IPS-20b (cell line): ENCODE data around the gene RGS19.

Experiments used
- H3K27ac ChIP-seq: one replicate; pipeline ENCODE4 v1.5.1; 2013; ENCODE audit warnings: low read length
- H3K27me3 ChIP-seq: 2 replicates; pipeline ENCODE4 v1.6.1; 2013; ENCODE audit warnings: mild to moderate bottlenecking, low read length, inconsistent platforms; ENCODE audit not compliant: insufficient read depth
- H3K36me3 ChIP-seq: 2 replicates; pipeline ENCODE4 v1.6.1; 2013; ENCODE audit warnings: low read depth, mild to moderate bottlenecking, inconsistent platforms, low read length, moderate library complexity; ENCODE audit not compliant: insufficient read depth
- H3K4me1 ChIP-seq: 2 replicates; pipeline ENCODE4 v1.6.1; 2013; ENCODE audit warnings: mild to moderate bottlenecking, control low read depth, inconsistent platforms, low read length, moderate library complexity; ENCODE audit not compliant: insufficient read depth
- H3K4me3 ChIP-seq: 2 replicates; pipeline ENCODE4 v1.5.1; 2013; ENCODE audit warnings: mild to moderate bottlenecking, low read length, inconsistent platforms
- H3K9ac ChIP-seq: 2 replicates; pipeline ENCODE4 v1.6.1; 2013; ENCODE audit warnings: low read depth, mild to moderate bottlenecking, inconsistent platforms, low read length, moderate library complexity
- H3K9me3 ChIP-seq: 2 replicates; pipeline ENCODE4 v1.6.1; 2013; ENCODE audit warnings: mild to moderate bottlenecking, low read depth, low read length, inconsistent platforms; ENCODE audit not compliant: insufficient read depth

Gene RGS19

DNA sequence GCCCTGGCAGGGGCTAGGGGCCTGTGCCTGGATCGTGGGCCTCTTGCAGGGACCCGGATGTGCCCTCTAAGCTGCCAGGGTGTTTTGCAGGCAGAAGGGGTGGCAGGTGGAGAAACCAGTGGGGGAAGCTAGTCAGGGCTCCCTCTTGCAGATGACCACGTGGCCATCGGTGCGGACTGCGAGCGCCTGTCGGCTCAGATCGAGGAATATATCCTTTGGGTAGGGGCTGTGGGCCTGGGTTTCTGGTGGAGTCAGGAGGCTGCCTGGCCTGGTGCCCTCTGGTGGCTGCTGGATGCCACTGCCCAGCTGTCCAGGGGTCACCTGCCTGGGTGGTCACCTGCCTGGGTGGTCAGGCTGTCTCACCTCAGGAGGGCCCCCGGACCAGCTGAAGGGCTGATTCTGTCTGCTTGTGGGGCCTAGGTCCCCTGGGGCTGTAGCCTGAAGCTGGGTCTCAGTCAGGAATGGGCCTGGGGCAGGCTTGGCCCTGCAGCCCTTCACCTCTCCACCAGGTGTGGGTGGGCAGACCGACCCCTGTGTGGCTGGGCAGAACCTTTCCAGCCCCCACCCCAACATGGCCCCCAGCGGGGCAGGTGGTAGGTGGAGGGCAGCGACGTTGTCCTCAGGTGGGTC is 9.6 kb downstream of the RGS19 start:
- no peaks in the 10 kb centered on the region for H3K4me1 ChIP-seq
- no peaks in the 10 kb centered on the region for H3K36me3 ChIP-seq
- H3K4me3 ChIP-seq, result no peak overlapping the region
- no peaks in the 10 kb centered on the region for H3K9me3 ChIP-seq
- H3K9ac ChIP-seq, result no peak overlapping the region
- no peak overlapping the region for H3K27ac ChIP-seq
- no peaks in the 10 kb centered on the region for H3K27me3 ChIP-seq

DNA sequence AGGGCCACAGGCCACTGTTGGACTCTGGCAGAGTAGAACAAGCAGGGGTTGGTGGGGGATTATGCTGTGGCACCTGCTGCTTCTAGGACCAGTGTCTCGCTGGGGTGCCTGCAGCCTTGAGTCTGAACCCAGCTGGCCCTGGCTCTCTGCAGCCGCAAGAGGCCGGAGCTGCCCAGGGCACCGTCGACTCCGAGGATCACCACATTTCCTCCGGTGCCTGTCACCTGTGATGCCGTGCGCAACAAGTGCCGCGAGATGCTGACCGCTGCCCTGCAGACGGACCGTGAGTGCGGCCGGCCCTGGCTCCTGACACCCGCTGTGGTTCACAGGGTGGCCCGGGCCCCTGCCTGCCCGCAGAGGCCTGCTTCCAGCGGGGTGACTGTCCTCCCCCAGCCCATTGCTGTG is 10.1 kb downstream of the RGS19 start:
- H3K27ac ChIP-seq, result no peak overlapping the region
- no peak overlapping the region for H3K4me3 ChIP-seq
- no peaks in the 10 kb centered on the region for H3K36me3 ChIP-seq
- no peaks in the 10 kb centered on the region for H3K9me3 ChIP-seq
- H3K27me3 ChIP-seq, result no peaks in the 10 kb centered on the region
- H3K9ac ChIP-seq, result no peak overlapping the region
- no peaks in the 10 kb centered on the region for H3K4me1 ChIP-seq

DNA sequence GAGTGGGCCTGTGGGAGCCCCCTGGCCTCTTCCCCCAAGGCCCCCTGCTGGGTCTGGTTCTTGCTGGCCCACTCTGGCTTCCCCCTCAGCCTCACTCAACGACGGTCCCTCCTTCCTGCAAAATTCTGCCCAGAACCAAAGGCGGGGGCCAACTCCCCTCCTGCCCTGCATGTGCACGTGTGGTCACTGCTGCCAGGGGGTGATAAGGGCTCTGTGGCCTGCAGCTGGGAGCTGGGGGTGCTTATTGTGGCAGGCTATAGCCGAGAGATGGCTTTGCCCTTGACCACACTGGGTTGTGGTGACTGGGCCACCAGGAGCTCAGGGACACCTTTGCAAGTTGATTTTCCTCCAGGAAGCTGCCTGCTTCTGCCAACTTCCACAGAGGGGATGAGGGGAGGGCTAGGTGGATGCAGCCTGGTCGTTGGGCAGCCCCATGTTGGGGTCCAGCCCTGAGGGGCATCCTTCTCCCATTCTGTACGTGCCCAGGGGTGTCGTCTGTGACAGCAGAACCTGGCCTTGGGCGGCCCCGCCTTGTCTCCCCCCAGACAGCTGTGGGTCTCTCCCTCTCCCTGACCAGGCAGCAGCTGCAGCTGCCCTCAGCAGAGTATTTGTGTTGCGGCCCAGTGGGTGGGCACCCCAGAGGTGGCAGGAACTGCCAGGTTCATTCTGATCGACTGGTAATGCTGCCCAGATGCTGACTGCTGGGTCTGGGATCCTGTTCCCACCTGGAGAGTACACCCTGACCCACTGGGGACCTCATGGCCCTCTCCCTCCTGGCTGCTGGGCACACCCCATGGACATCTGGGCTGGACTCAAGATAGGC is 10.7 kb downstream of the RGS19 start:
- Histone ChIP-seq H3K27me3 (no peaks in the 10 kb centered on the region; the same call in 1 of the 2 replicates), H3K4me1 (no peaks in the 10 kb centered on the region), H3K9ac (no peak overlapping the region), H3K4me3 (no peak overlapping the region), H3K36me3 (no peaks in the 10 kb centered on the region), H3K9me3 (no peaks in the 10 kb centered on the region), H3K27ac (no peak overlapping the region)

DNA sequence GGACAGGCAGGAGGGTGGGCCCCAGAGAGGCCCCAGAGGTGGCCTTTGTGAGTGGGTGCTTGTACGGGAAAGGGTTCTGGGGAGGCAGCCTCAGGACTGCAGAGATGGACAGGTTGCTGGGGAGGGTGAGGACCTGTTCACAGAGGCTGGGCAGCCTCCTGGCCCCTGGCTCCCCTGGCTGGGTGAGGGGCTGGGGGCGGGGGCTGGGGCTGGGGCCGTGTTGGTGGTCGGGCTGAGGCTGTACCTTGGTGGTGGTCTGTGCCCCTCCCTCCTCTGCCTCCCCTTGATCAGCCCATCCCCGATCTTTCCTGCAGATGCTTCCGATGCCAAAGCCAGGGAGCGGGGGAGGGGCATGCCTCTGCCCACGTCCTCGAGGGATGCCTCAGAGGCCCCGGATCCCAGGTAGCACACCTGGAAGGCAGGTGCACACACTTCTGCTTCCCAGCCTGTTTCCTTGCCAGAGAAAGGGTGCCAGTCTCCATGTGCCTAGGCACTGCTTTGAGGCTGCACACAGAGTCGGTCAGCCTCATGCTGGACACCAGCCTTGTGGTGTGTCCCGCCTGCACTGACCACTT is 11.5 kb downstream of the RGS19 start:
- Histone ChIP-seq H3K9me3 (no peaks in the 10 kb centered on the region), H3K27ac (no peak overlapping the region), H3K9ac (no peak overlapping the region), H3K36me3 (no peaks in the 10 kb centered on the region), H3K4me3 (no peak overlapping the region), H3K27me3 (no peaks in the 10 kb centered on the region; the same call in 1 of the 2 replicates), H3K4me1 (no peaks in the 10 kb centered on the region)

DNA sequence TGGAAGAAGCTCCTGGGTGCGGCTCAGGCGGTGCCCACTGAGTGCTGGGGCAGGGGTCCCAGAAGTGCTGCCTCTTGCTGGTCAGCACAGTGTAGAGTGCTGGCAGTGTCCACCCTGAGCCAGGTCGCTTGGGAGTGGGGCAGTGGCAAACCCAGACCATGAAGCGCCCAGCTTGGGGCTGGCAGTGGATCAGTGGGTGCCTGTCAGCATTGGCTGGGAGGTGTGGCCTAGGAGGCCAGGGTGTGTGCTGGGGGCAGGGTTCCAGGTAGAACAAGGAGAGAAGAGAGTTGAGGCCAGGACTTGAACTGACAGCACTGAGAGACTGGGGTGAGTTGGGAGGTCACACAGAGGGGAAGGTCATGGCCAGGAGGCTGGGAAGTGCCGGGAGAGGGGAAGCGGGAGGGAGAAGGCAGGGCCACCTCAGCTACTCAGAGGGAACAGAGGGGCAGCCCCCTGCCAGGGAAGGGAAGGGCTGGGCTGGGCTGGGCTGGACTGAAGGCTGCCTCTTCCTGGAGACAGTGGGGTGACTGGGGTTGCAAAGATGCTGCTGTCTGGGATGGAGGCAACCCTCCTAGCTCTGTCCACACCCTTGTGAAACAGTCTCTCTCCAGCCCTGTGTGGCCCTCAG is 12.2 kb downstream of the RGS19 start:
- Histone ChIP-seq H3K4me1 (no peaks in the 10 kb centered on the region), H3K9ac (no peak overlapping the region), H3K9me3 (no peaks in the 10 kb centered on the region), H3K27me3 (no peaks in the 10 kb centered on the region; the same call in 1 of the 2 replicates), H3K27ac (no peak overlapping the region), H3K4me3 (no peak overlapping the region), H3K36me3 (no peaks in the 10 kb centered on the region)

DNA sequence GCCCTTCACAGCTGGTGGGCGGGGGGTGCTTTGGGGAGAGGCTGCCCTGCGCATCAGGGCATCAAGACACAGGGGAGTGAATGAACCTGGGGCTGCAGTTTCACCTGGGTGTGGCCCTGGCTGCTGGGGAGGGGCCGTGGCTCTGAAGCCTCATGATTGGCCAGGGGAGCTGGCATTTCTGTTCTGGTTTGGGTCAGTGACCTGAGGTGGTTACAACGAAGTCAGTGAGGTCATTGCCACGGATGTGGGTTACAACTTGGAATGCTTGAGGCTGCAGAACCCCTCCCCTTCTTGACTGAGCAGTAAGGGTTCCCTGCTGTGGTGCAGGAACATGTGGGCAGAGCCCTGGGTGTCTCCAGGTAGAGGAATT is 13.4 kb downstream of the RGS19 start:
- H3K4me1 ChIP-seq, result no peaks in the 10 kb centered on the region
- no peaks in the 10 kb centered on the region for H3K36me3 ChIP-seq
- no peaks in the 10 kb centered on the region; the same call in 1 of the 2 replicates for H3K27me3 ChIP-seq
- H3K4me3 ChIP-seq, result no peak overlapping the region
- H3K27ac ChIP-seq, result no peak overlapping the region
- no peak overlapping the region for H3K9ac ChIP-seq
- no peaks in the 10 kb centered on the region for H3K9me3 ChIP-seq

DNA sequence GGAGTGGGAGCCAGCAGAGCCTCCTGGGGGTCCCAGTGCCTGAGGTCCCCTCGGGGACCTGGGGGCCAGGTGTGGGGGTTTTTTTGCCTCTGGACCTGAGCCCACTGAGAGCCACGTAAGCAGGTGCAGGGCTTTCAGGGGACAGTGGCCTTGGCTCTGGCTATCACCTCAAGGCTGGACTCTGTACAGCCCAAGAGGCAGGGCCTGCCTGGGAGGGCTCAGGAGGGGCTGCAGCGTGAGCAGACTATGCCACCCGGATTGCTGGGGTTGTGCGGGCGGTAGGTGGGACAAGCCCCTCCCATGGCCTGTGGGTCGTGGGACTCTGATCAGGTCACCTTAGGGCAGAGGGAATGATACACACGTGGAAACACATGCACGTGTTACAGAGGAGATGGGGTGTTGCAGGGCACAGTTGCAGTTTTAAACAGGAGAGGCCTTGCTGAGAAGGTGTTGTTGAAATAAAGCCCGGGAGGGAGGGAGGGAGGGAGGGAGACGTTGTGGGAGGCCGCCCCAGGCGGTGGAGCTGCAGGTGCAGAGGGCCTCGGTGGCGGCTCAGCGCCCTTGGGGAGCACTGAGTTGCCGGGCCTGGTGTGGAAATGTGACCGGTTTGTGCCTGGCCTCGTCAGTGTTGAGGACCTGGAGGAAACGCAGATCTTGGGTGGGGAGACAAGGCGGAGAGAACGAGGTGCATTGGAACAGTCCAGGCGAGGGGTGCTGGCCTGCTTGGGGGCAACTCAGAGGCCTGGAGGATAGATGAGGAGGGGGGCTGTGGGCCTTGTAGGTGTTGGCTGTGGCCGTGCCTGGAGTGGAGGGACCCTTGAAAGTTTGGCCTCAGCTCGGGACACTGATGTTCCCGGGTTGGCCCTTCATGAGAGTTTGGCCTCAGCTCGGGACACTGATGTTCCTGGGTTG is 14.0 kb downstream of the RGS19 start:
- H3K4me3 ChIP-seq, result no peak overlapping the region
- no peak overlapping the region for H3K9ac ChIP-seq
- no peaks in the 10 kb centered on the region for H3K4me1 ChIP-seq
- H3K36me3 ChIP-seq, result no peaks in the 10 kb centered on the region
- H3K27me3 ChIP-seq, result no peaks in the 10 kb centered on the region; the same call in 1 of the 2 replicates
- H3K27ac ChIP-seq, result no peak overlapping the region
- H3K9me3 ChIP-seq, result no peaks in the 10 kb centered on the region

DNA sequence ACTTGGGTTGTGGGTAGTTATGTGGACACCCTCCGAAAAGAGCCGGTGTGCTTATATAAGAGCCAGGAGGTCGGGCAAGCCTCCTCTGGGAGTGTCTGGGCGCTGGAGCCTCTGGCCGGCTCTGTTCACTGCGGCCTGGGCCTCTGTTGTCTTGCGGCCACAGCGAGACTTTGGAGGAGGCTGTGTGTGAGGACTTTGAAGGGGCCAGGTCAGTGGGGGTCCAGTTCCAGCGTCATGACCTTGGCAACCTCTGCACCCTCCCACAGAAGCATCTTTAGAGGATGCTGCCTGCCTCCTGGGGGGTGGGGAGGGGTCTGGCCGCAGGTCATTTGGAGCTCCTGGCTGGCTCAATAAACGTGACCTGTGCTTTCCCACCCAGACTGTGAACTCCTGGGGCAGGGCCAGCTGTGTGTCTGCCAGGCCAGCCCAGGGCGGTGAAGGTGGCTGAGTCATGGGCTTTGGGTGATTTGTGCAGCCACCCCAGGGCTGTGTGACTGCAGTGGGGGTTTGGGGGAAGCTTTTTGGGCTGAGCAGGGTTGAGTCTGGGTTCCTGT is 15.1 kb downstream of the RGS19 start:
- no peaks in the 10 kb centered on the region for H3K9me3 ChIP-seq
- no peaks in the 10 kb centered on the region for H3K4me1 ChIP-seq
- H3K9ac ChIP-seq, result no peak overlapping the region
- no peaks in the 10 kb centered on the region for H3K36me3 ChIP-seq
- H3K27ac ChIP-seq, result no peak overlapping the region
- peak overlapping the region; percentile 78; the same call in 1 of the 2 replicates for H3K4me3 ChIP-seq
- no peaks in the 10 kb centered on the region; the same call in 1 of the 2 replicates for H3K27me3 ChIP-seq

DNA sequence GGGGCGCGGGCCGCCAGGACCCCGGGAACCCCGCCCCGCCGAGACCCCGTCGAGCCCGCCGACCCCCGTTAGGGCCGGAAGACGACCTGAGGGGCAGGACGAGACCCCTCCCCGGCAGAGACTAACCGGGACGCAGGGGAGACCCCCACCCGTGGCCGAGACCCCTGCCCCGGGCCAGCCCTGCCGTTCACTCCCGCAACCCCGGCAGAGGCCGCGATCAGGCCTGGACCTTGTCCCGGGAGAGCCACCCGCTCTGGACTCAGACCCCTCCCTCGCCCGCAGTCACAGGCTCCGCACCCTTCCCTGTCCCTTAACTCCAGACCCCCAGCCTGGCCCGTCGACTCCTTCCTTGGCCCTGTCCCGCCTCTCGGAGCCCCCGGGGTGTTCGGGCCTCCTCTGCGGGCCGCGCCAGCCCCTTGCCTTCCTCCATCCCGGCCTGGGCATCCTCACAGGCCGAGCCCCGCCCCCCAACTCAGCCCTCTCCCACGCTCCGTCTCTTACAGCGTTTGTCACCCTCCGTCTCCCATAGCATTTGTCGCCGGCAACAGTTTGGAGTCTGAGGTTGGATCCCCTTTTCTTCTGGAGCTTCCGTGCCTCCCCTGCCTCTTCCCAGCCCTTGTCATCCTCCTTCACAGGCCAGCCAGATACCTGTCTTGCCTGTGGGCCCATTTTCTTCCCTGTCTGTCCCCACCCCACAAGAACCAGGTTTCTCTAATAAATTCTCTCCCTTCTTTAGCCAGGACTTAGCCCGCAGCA is 15.8 kb downstream of the RGS19 start:
- H3K4me1 ChIP-seq, result no peaks in the 10 kb centered on the region
- peak overlapping the region; percentile 78 for H3K4me3 ChIP-seq
- no peaks in the 10 kb centered on the region for H3K36me3 ChIP-seq
- no peaks in the 10 kb centered on the region for H3K9me3 ChIP-seq
- no peaks in the 10 kb centered on the region; the same call in 1 of the 2 replicates for H3K27me3 ChIP-seq
- H3K9ac ChIP-seq, result peak overlapping the region; percentile 69; the same call in 1 of the 2 replicates
- no peak overlapping the region for H3K27ac ChIP-seq

DNA sequence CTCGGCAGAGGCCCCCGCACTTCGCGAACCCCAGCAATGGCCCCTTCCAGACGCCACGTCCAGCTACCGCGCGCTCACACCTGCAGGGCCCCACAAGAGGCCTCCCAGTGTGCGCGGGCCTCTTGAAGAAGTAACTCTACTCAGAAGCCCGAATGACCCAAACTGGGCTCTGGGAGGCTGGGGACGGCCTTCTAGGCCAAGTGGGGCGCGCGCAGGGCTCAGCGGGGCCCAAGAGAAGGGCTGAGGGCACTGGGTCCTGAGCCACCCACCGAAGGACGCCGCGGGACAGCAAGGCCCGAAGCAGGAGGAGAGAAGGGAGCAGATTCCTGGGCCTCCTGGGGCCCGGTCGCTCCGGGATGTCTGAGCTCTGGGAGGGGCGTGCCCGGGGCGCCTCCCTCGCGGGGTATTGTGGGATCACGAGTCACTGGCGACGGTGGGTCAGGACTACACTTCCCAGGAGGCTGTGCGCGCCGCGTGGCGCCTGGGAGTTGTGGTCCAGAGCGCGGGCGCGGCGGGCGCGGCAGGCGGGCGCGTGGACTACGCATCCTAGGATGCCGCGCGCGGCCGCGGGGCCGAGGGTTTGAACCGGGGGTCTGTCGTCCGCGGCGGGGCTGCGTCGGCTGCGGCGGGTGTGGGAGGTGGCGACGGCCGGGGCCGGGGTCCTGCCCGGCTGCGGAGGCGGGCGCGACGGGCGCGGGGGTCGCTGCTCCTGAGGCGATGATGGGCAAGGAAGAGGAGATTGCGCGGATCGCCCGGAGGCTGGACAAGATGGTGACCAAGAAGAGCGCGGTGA is 16.5 kb downstream of the RGS19 start, which contains the start of gene TCEA2:
TSS of gene TCEA2 (plus strand) at position 603 of the 793 bp plus-strand sequence. CDS start at position 718, 115 bp downstream.
- Histone ChIP-seq H3K9me3 (no peaks in the 10 kb centered on the region), H3K36me3 (no peaks in the 10 kb centered on the region), H3K27me3 (no peaks in the 10 kb centered on the region; the same call in 1 of the 2 replicates), H3K27ac (no peak within 1 kb of the TSS), H3K4me1 (no peaks in the 10 kb centered on the region), H3K9ac (peak within 1 kb of the TSS; percentile 69; the same call in 1 of the 2 replicates), H3K4me3 (peak within 1 kb of the TSS; percentile 78)
